Gastroesophageal sphincter (tissue), 4 donors: ENCODE data around the gene PANK1. TPM values are rescaled to one million over a fixed set of nuclear protein-coding genes. Genes with fewer than 3 reads are reported as not detected.
A peak's percentile ranks its signal among the peaks of the same experiment; 100 is the strongest.

ENCODE experiments used
- ATAC-seq: fragments of 150-250 bp; one replicate; pipeline ENCODE4 v1.9.1; 2016; ENCODE audit warnings: mild to moderate bottlenecking, moderate library complexity
- H3K27ac ChIP-seq, 4 donors: fragments of 200-600 bp; sonication (generic) in 3 of 4; 1 replicate in 3 of 4; 2 replicates in 1 of 4; pipeline ENCODE4 v1.5.1; 2016 to 2019
- H3K27me3 ChIP-seq: fragments of 200-600 bp; sonication (generic); one replicate; pipeline ENCODE4 v1.5.1; 2019
- H3K36me3 ChIP-seq, 2 donors: fragments of 200-600 bp; sonication (generic); one replicate each; pipeline ENCODE4 v1.5.1; 2019; ENCODE audit warnings: control low read depth in 1 of 2
- H3K4me1 ChIP-seq, 3 donors: fragments of 200-600 bp; sonication (generic); 1 replicate in 2 of 3; 2 replicates in 1 of 3; pipeline ENCODE4 v1.5.1; 2016 to 2019; ENCODE audit warnings: control low read depth in 2 of 3
- H3K4me3 ChIP-seq, 2 donors: fragments of 200-600 bp; sonication (generic); one replicate each; pipeline ENCODE4 v1.5.1; 2019; ENCODE audit warnings: mild to moderate bottlenecking in 1 of 2, moderate library complexity in 1 of 2
- H3K9me3 ChIP-seq, 3 donors: fragments of 200-600 bp; sonication (generic); one replicate each; pipeline ENCODE4 v1.5.1; 2017 to 2019; ENCODE audit warnings: control low read depth in 2 of 3
- CTCF ChIP-seq, 4 experiments: fragments of 200-600 bp in 2 of 4; fragments of 450-650 bp in 2 of 4; sonication (generic) in 1 of 4; IDR thresholded peaks; one replicate each; pipeline ENCODE4 v1.5.1; 2017 to 2019; ENCODE audit warnings: antibody characterized with exemption in 4 of 4, mild to moderate bottlenecking in 2 of 4, moderate library complexity in 2 of 4
- EP300 ChIP-seq: sonication (generic); formaldehyde crosslinking; IDR thresholded peaks from one replicate; pipeline ENCODE4 v1.6.1; 2017; ENCODE audit warnings: antibody characterized with exemption, mild to moderate bottlenecking
- POLR2A ChIP-seq, 2 donors: fragments of 450-650 bp; IDR thresholded peaks; one replicate each; pipeline ENCODE4 v1.6.1; 2017; ENCODE audit warnings: antibody characterized with exemption in 2 of 2, mild to moderate bottlenecking in 2 of 2, moderate library complexity in 1 of 2
- POLR2AphosphoS5 ChIP-seq: sonication (generic); formaldehyde crosslinking; IDR thresholded peaks from one replicate; pipeline ENCODE4 v1.6.1; 2017; ENCODE audit warnings: antibody characterized with exemption
- WGBS, 2 donors: methylation state at CpG; one replicate each; pipeline ENCODE4 v1.1.5; 2018; ENCODE audit warnings: low coverage in 1 of 2; 5-methylcytosine and 5-hydroxymethylcytosine counted together
- total RNA-seq, 4 donors: library from RNA; depleted of rRNA; stranded (reverse); fragments of >200 nt; gene quantifications; one replicate each; pipeline ENCODE4 v1.1.0, GENCODE V29; 2016

PANK1 gene
- 1 to 10 TPM; 3.6 to 4.9 (median 4.1) TPM for total RNA-seq

DNA sequence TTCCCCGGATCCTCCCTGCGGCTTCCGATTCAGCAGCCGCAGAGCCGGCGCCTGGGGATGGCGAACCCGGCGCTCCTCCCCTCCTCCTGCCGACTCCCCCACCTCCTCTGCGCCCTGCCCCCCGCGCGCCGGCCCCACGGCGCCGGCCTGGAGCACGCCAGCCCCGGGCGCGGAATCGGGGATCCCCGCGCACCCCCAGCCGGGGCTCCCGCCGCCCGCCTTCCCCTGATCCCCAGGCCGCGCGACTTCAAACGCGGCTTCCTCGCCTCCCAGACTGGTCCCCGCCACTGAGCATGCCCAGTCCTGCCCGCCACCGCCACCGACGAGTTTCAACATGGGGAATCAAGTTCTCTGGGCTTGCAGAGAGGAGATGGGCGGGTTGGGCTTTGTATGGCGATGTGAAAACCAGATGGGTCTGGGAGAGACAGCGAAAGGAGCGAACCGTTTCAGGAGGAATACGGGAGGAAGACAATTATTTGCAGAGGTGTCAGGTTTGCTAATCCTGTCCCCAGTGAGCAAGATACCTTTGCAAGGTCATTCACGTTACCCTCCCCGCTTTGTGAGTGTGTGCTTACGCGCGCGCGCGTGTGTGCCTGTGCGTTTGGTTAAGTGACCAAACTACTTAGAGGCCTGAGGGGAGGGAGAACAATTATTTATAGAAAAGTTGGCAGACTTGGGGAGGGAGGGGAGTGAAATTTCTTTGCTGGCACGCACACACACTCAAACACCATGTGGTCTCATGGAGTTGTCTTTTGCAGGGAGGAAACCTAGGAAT, at the start of gene PANK1:
TSS of gene PANK1 (minus strand) at position 276 of the 775 bp plus-strand sequence. CDS start 351 bp downstream, outside the sequence.
- no peaks in the 10 kb centered on the region for H3K9me3 ChIP-seq
- TF ChIP-seq EP300 = no peak
- peak in 1 of 2 donors; percentile 15 for TF ChIP-seq POLR2A (IDR thresholded peaks at IDR 0.05)
- TF ChIP-seq POLR2AphosphoS5 = peak; percentile 39
- ATAC-seq = peak; percentile 59
- peak within 1 kb of the TSS; percentile 74 to 90 for H3K4me3 ChIP-seq
- 0% methylated on average over 1 to 2 of the region's 56 CpGs for WGBS, 2 donors
- H3K27me3 ChIP-seq = no peaks in the 10 kb centered on the region
- peak within 1 kb of the TSS; percentile 83 to 95 (median 93) for H3K27ac ChIP-seq
- peaks cover 0 to 22% (median 9%) of the 10 kb centered on the region in 3 donors for H3K4me1 ChIP-seq
- H3K36me3 ChIP-seq = no peaks in the 10 kb centered on the region

GRCh38 chr10:89693176-89693575, 48.1 kb upstream of the PANK1 start:
- Histone ChIP-seq H3K36me3 (no peaks in the 10 kb centered on the region), H3K4me1 (no peaks in the 10 kb centered on the region), H3K9me3 (no peaks in the 10 kb centered on the region), H3K27me3 (no peaks in the 10 kb centered on the region), H3K4me3 (no peak overlapping the region), H3K27ac (no peak overlapping the region)
- TF ChIP-seq EP300 (no peak), POLR2A (IDR thresholded peaks at IDR 0.05) (no peak), POLR2AphosphoS5 (no peak), CTCF (IDR thresholded peaks at IDR 0.05) (no peak)
- 91 to 93% methylated on average over 5 of the region's 5 CpGs for WGBS, 2 donors
- no peak for ATAC-seq

DNA sequence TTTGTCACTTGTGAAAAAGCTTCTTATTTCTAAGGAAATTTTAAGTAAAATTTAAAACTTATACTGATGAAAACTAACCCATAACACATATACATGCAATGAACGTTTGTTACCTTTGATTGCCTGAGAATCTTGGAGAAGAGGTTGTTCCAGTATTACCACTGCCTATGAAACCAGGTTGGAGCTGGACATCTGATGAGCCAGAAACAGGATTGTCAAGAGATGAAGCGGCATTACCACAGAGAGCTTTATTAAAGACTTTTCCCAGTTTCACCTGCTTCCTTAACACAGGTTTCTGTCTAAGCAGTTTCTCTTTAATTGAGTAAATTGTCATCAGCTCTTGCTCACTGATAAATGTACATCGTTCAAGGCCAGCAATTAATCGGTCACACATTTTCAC, 47.4 kb upstream of the PANK1 start:
- no peak for ATAC-seq
- WGBS, 2 donors = 89 to 91% methylated on average over 4 of the region's 4 CpGs
- no peak for TF ChIP-seq POLR2A (IDR thresholded peaks at IDR 0.05)
- TF ChIP-seq EP300 = no peak

DNA sequence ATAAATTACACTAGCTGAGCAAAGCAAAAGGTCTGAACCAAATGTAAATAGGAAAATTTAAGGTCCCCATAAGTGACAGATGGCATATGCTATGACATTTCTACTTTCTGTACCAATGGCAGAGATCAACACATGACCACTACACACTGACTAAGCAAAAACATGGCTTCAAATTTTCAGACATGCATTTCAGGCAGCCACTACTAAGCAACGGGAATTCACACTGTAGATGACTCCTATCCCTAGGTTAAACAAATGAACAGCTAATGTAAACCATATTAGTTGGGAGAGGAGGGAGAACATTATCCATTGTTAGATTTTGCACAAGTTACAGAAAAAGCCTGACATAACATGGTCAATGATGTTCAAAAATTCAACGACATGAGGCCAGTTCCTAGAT, 45.0 kb upstream of the PANK1 start:
- Histone ChIP-seq H3K27ac (no peak overlapping the region), H3K27me3 (no peaks in the 10 kb centered on the region), H3K4me1 (no peaks in the 10 kb centered on the region), H3K36me3 (no peaks in the 10 kb centered on the region), H3K4me3 (no peak overlapping the region), H3K9me3 (no peaks in the 10 kb centered on the region)
- 59 to 100% methylated on average over 1 to 2 of the region's 2 CpGs for WGBS, 2 donors
- TF ChIP-seq POLR2A (IDR thresholded peaks at IDR 0.05) = no peak
- TF ChIP-seq POLR2AphosphoS5 = no peak
- TF ChIP-seq EP300 = no peak
- TF ChIP-seq CTCF (IDR thresholded peaks at IDR 0.05) = no peak
- no peak for ATAC-seq

More for the DNA sequence above, 47.4 kb upstream of the PANK1 start:
- Histone ChIP-seq H3K36me3 (no peaks in the 10 kb centered on the region), H3K4me1 (no peaks in the 10 kb centered on the region), H3K27ac (no peak overlapping the region), H3K27me3 (no peaks in the 10 kb centered on the region), H3K4me3 (no peak overlapping the region), H3K9me3 (no peaks in the 10 kb centered on the region)

GRCh38 chr10:89685936-89686335, 40.9 kb upstream of the PANK1 start:
- Histone ChIP-seq H3K27ac (no peak overlapping the region), H3K27me3 (no peaks in the 10 kb centered on the region), H3K4me3 (no peak overlapping the region), H3K4me1 (no peaks in the 10 kb centered on the region), H3K9me3 (no peaks in the 10 kb centered on the region), H3K36me3 (no peaks in the 10 kb centered on the region)
- 100% methylated on average over 3 of the region's 4 CpGs for WGBS, 2 donors
- no peak for ATAC-seq
- no peak for TF ChIP-seq POLR2AphosphoS5
- TF ChIP-seq CTCF (IDR thresholded peaks at IDR 0.05) = no peak
- TF ChIP-seq EP300 = no peak
- no peak for TF ChIP-seq POLR2A (IDR thresholded peaks at IDR 0.05)

GRCh38 chr10:89684604-89685003, 39.6 kb upstream of the PANK1 start:
- Histone ChIP-seq H3K27ac (no peak overlapping the region), H3K36me3 (no peaks in the 10 kb centered on the region), H3K4me1 (no peaks in the 10 kb centered on the region), H3K4me3 (no peak overlapping the region), H3K9me3 (no peaks in the 10 kb centered on the region), H3K27me3 (peaks cover 3% of the 10 kb centered on the region)
- TF ChIP-seq EP300 = no peak
- TF ChIP-seq POLR2A (IDR thresholded peaks at IDR 0.05) = no peak
- TF ChIP-seq POLR2AphosphoS5 = no peak
- TF ChIP-seq CTCF (IDR thresholded peaks at IDR 0.05) = no peak
- no peak for ATAC-seq
- no CpG with 5 or more reads among the region's 2 CpGs for WGBS, 2 donors
